WERI-Rb-1 (cell line): ENCODE measurements around the gene ZNF410.

Experiments
- DNase-seq: peaks from one replicate; pipeline ENCODE4 v3.0.0-alpha.2; 2020
- H3K27ac ChIP-seq: fragments of 250-450 bp; sonication (Bioruptor Pico); 2 replicates; pipeline ENCODE4 v1.5.1; 2020; ENCODE audit warnings: mild to moderate bottlenecking, moderate library complexity
- H3K27me3 ChIP-seq: fragments of 250-450 bp; sonication (Bioruptor Pico); 2 replicates; pipeline ENCODE4 v1.5.1; 2021; ENCODE audit warnings: mild to moderate bottlenecking, low read depth, moderate library complexity; ENCODE audit not compliant: insufficient read depth, severe bottlenecking
- H3K36me3 ChIP-seq: fragments of 250-450 bp; sonication (Bioruptor Pico); 2 replicates; pipeline ENCODE4 v1.5.1; 2020; ENCODE audit warnings: mild to moderate bottlenecking, moderate library complexity
- H3K4me3 ChIP-seq: 2 replicates; pipeline ENCODE4 v1.5.1; 2011; ENCODE audit warnings: low read depth, mild to moderate bottlenecking, control low read depth, low read length
- H3K9me3 ChIP-seq: fragments of 250-450 bp; sonication (Bioruptor Pico); 2 replicates; pipeline ENCODE4 v1.5.1; 2021; ENCODE audit warnings: mild to moderate bottlenecking, moderate library complexity; ENCODE audit not compliant: severe bottlenecking
- CTCF ChIP-seq: IDR thresholded peaks from 2 replicates; pipeline ENCODE4 v1.5.1; 2011; ENCODE audit warnings: low read depth, mild to moderate bottlenecking, control low read depth, inconsistent platforms, low read length

Gene ZNF410

GRCh38 chr14:73961192-73961591, 74.5 kb downstream of the ZNF410 start:
- no peak for TF ChIP-seq CTCF
- Histone ChIP-seq H3K9me3 (no peaks in the 10 kb centered on the region), H3K27me3 (no peaks in the 10 kb centered on the region), H3K27ac (no peak overlapping the region), H3K4me3 (no peak overlapping the region), H3K36me3 (peaks cover 61% of the 10 kb centered on the region)
- no peak for DNase-seq

- no peak for TF ChIP-seq CTCF
- H3K9me3 ChIP-seq = no peaks in the 10 kb centered on the region
Observed at GRCh38 chr14:73965216-73965615, 78.6 kb downstream of the ZNF410 start.

GRCh38 chr14:73968885-73969284, 82.2 kb downstream of the ZNF410 start:
- H3K27ac ChIP-seq = no peak overlapping the region
- TF ChIP-seq CTCF = no peak
- no peaks in the 10 kb centered on the region for H3K27me3 ChIP-seq
- no peaks in the 10 kb centered on the region; the same call in 1 of the 2 replicates for H3K36me3 ChIP-seq
- no peak overlapping the region for H3K4me3 ChIP-seq
- H3K9me3 ChIP-seq = no peaks in the 10 kb centered on the region
- DNase-seq = no peak

More at GRCh38 chr14:73965216-73965615, 78.6 kb downstream of the ZNF410 start:
- Histone ChIP-seq H3K27me3 (no peaks in the 10 kb centered on the region), H3K27ac (no peak overlapping the region), H3K36me3 (peaks cover 31% of the 10 kb centered on the region), H3K4me3 (no peak overlapping the region)
- no peak for DNase-seq

- no peak for DNase-seq
- Histone ChIP-seq H3K36me3 (no peaks in the 10 kb centered on the region), H3K27ac (no peak overlapping the region), H3K4me3 (no peak overlapping the region), H3K27me3 (no peaks in the 10 kb centered on the region), H3K9me3 (no peaks in the 10 kb centered on the region)
- no peak for TF ChIP-seq CTCF
Observed at GRCh38 chr14:73973497-73973896, 86.8 kb downstream of the ZNF410 start.

- Histone ChIP-seq H3K36me3 (no peaks in the 10 kb centered on the region), H3K9me3 (no peaks in the 10 kb centered on the region), H3K4me3 (no peak overlapping the region), H3K27ac (no peak overlapping the region), H3K27me3 (no peaks in the 10 kb centered on the region)
- no peak for DNase-seq
- no peak for TF ChIP-seq CTCF
Observed at GRCh38 chr14:73976125-73976524, 89.5 kb downstream of the ZNF410 start.

GRCh38 chr14:73977896-73978295, 91.2 kb downstream of the ZNF410 start:
- Histone ChIP-seq H3K27me3 (no peaks in the 10 kb centered on the region), H3K4me3 (no peak overlapping the region), H3K9me3 (no peaks in the 10 kb centered on the region), H3K27ac (no peak overlapping the region), H3K36me3 (no peaks in the 10 kb centered on the region)
- DNase-seq = no peak
- TF ChIP-seq CTCF = no peak
